Upper lobe of right lung (tissue), 1 donor: ENCODE results near the gene RRP8. TPM values are rescaled to one million over a fixed set of nuclear protein-coding genes. Genes with fewer than 3 reads are reported as not detected.

Source experiments
- ATAC-seq: fragments of 200-7000 bp; cut with Tn5 transposase; one replicate; pipeline ENCODE4 v1.9.1; 2020; ENCODE audit warnings: mild to moderate bottlenecking, moderate library complexity
- DNase-seq: peaks from one replicate; pipeline ENCODE4 v3.0.0-alpha.2; 2020
- H3K27ac ChIP-seq: fragments of 200-600 bp; one replicate; pipeline ENCODE4 v1.8.0; 2022
- H3K27me3 ChIP-seq: fragments of 200-600 bp; one replicate; pipeline ENCODE4 v1.8.0; 2022; ENCODE audit warnings: mild to moderate bottlenecking
- H3K36me3 ChIP-seq: fragments of 200-600 bp; one replicate; pipeline ENCODE4 v1.8.0; 2022
- H3K4me1 ChIP-seq: fragments of 200-600 bp; one replicate; pipeline ENCODE4 v1.8.0; 2022
- H3K4me3 ChIP-seq: fragments of 200-600 bp; one replicate; pipeline ENCODE4 v1.8.0; 2022; ENCODE audit warnings: mild to moderate bottlenecking
- H3K9me3 ChIP-seq: fragments of 200-600 bp; one replicate; pipeline ENCODE4 v1.8.0; 2022
- CTCF ChIP-seq: fragments of 200-600 bp; IDR thresholded peaks from one replicate; pipeline ENCODE4 v1.8.0; 2022; ENCODE audit warnings: antibody characterized with exemption
- intact Hi-C: fragments of 100-400 bp; cut with DNase I; formaldehyde crosslinking; loops from one replicate; pipeline ENCODE4 v1.11.0; 2022
- total RNA-seq: library from RNA; stranded (reverse); fragmentation: NEBNext Ultra II Directional; extraction: Animal tissue kit (Norgen Biotek cat#: 25700); gene quantifications from one replicate; pipeline ENCODE4 v1.2.1, GENCODE V29; 2021
- donor health status: DM: no; HTN: yes; CAD: no; lungs with severe emphysema.

The RRP8 gene
- total RNA-seq, 1 donor from 2014 or later, result 17.9 TPM

- no peak for TF ChIP-seq CTCF
- H3K36me3 ChIP-seq, result peaks cover 7% of the 10 kb centered on the region
- DNase-seq, result no peak
These were observed 28.0 kb upstream of the RRP8 start for GRCh38 chr11:6631361-6631890.

GRCh38 chr11:6630632-6631291, 27.3 kb upstream of the RRP8 start:
- intact Hi-C loops, result no loop called here
- H3K4me1 ChIP-seq, result peaks cover 4% of the 10 kb centered on the region
- no peaks in the 10 kb centered on the region for H3K9me3 ChIP-seq
- peaks cover 7% of the 10 kb centered on the region for H3K36me3 ChIP-seq
- no peaks in the 10 kb centered on the region for H3K27me3 ChIP-seq
- TF ChIP-seq CTCF, result no peak
- H3K4me3 ChIP-seq, result peak overlapping the region; percentile 21
- H3K27ac ChIP-seq, result no peak overlapping the region
- ATAC-seq (no peak), DNase-seq (no peak)

More at GRCh38 chr11:6631361-6631890, 28.0 kb upstream of the RRP8 start:
- intact Hi-C loops, result no loop called here
- no peak overlapping the region for H3K27ac ChIP-seq
- peaks cover 10% of the 10 kb centered on the region for H3K4me1 ChIP-seq
- H3K4me3 ChIP-seq, result no peak overlapping the region
- ATAC-seq, result no peak
- H3K9me3 ChIP-seq, result no peaks in the 10 kb centered on the region
- no peaks in the 10 kb centered on the region for H3K27me3 ChIP-seq

GRCh38 chr11:6629892-6630631, 26.6 kb upstream of the RRP8 start:
- Histone ChIP-seq H3K9me3 (no peaks in the 10 kb centered on the region), H3K27me3 (no peaks in the 10 kb centered on the region), H3K4me3 (peak overlapping the region; percentile 21), H3K36me3 (peaks cover 7% of the 10 kb centered on the region), H3K4me1 (no peaks in the 10 kb centered on the region), H3K27ac (no peak overlapping the region)
- peak; percentile 37 for ATAC-seq
- no peak for TF ChIP-seq CTCF
- intact Hi-C loops, result no loop called here
- DNase-seq, result no peak

- TF ChIP-seq CTCF, result no peak
- intact Hi-C loops, result no loop called here
- ATAC-seq (no peak), DNase-seq (no peak)
- Histone ChIP-seq H3K36me3 (peaks cover 7% of the 10 kb centered on the region), H3K4me1 (no peaks in the 10 kb centered on the region), H3K27me3 (no peaks in the 10 kb centered on the region), H3K4me3 (no peak overlapping the region), H3K27ac (no peak overlapping the region), H3K9me3 (no peaks in the 10 kb centered on the region)
These were observed 26.1 kb upstream of the RRP8 start for GRCh38 chr11:6629573-6629891.

GRCh38 chr11:6628526-6628925, 25.1 kb upstream of the RRP8 start:
- no peaks in the 10 kb centered on the region for H3K27me3 ChIP-seq
- no peak for ATAC-seq
- no peak overlapping the region for H3K4me3 ChIP-seq
- no peak for DNase-seq
- H3K4me1 ChIP-seq, result no peaks in the 10 kb centered on the region
- intact Hi-C loops, result no loop called here
- peaks cover 7% of the 10 kb centered on the region for H3K36me3 ChIP-seq
- TF ChIP-seq CTCF, result no peak
- H3K27ac ChIP-seq, result no peak overlapping the region
- no peaks in the 10 kb centered on the region for H3K9me3 ChIP-seq
